Measurements from ENCODE around the gene ATAD3A.
"Not testable (repeated sequence)": the region's sequence is repeated elsewhere in the genome, so short reads cannot be mapped to it uniquely, and the experiment has no call there.

The ATAD3A gene

GRCh38 chr1:1523226-1523625 lies 11.3 kb downstream of the ATAD3A start:
- not testable (repeated sequence) for DNase-seq (ENCODE audit: low read depth in 2 of 2)

GRCh38 chr1:1523651-1524050 lies 11.7 kb downstream of the ATAD3A start:
- not testable (repeated sequence) for DNase-seq (ENCODE audit: low read depth in 2 of 2)

- not testable (repeated sequence) for DNase-seq (ENCODE audit: low read depth in 2 of 2)
These were observed 12.9 kb downstream of the ATAD3A start for GRCh38 chr1:1524750-1525383.

- DNase-seq (ENCODE audit: low read depth in 2 of 2) = not testable (repeated sequence)
These were observed 14.5 kb downstream of the ATAD3A start for GRCh38 chr1:1526476-1526875.

GRCh38 chr1:1527092-1527816 lies 15.3 kb downstream of the ATAD3A start:
- no peak for DNase-seq (ENCODE audit: low read depth in 2 of 2)

GRCh38 chr1:1528301-1529267 lies 16.6 kb downstream of the ATAD3A start:
- no peak for DNase-seq (ENCODE audit: low read depth in 2 of 2)

- DNase-seq (ENCODE audit: low read depth in 2 of 2) = no peak
These were observed 17.4 kb downstream of the ATAD3A start for GRCh38 chr1:1529321-1529720.

- DNase-seq (ENCODE audit: low read depth in 2 of 2) = no peak
These were observed 18.0 kb downstream of the ATAD3A start for GRCh38 chr1:1529936-1530335.

- DNase-seq (ENCODE audit: low read depth in 2 of 2) = no peak
These were observed 20.0 kb downstream of the ATAD3A start for GRCh38 chr1:1531947-1532346.

GRCh38 chr1:1533176-1533893 lies 21.4 kb downstream of the ATAD3A start:
- DNase-seq (ENCODE audit: low read depth in 2 of 2) = not testable (repeated sequence)

GRCh38 chr1:1533894-1534291 lies 21.9 kb downstream of the ATAD3A start:
- not testable (repeated sequence) for DNase-seq (ENCODE audit: low read depth in 2 of 2)

GRCh38 chr1:1534401-1535154 lies 22.6 kb downstream of the ATAD3A start:
- DNase-seq (ENCODE audit: low read depth in 2 of 2) = no peak

- DNase-seq (ENCODE audit: low read depth in 2 of 2) = no peak
These were observed 23.4 kb downstream of the ATAD3A start for GRCh38 chr1:1535201-1536018.

GRCh38 chr1:1536019-1536937 lies 24.3 kb downstream of the ATAD3A start:
- DNase-seq (ENCODE audit: low read depth in 2 of 2) = no peak

- DNase-seq (ENCODE audit: low read depth in 2 of 2) = no peak
These were observed 25.1 kb downstream of the ATAD3A start for GRCh38 chr1:1536938-1537546.

- no peak for DNase-seq (ENCODE audit: low read depth in 2 of 2)
These were observed 25.8 kb downstream of the ATAD3A start for GRCh38 chr1:1537626-1538250.

- DNase-seq (ENCODE audit: low read depth in 2 of 2) = no peak
These were observed 26.4 kb downstream of the ATAD3A start for GRCh38 chr1:1538334-1538733.

- no peak for DNase-seq (ENCODE audit: low read depth in 2 of 2)
These were observed 27.0 kb downstream of the ATAD3A start for GRCh38 chr1:1538989-1539309.
